HG03460 (cell line): ENCODE measurements around the gene SLCO4A1.

Experiments used
- ATAC-seq: cut with Tn5 transposase; IDR thresholded peaks from one replicate; pipeline ENCODE4 v1.9.1; 2021; ENCODE audit not compliant: unreplicated experiment

SLCO4A1 gene

GRCh38 chr20:62710221-62710885, 68.0 kb downstream of the SLCO4A1 start:
- no peak for ATAC-seq

- no peak for ATAC-seq
Observed at GRCh38 chr20:62710886-62711702, 68.8 kb downstream of the SLCO4A1 start.

- no peak for ATAC-seq
Observed at GRCh38 chr20:62711703-62712101, 69.4 kb downstream of the SLCO4A1 start.

- ATAC-seq, result no peak
Observed at GRCh38 chr20:62712606-62713005, 70.3 kb downstream of the SLCO4A1 start.

GRCh38 chr20:62714006-62714405, 71.7 kb downstream of the SLCO4A1 start:
- no peak for ATAC-seq

GRCh38 chr20:62714799-62715198, 72.5 kb downstream of the SLCO4A1 start:
- no peak for ATAC-seq

GRCh38 chr20:62715201-62715600, 72.9 kb downstream of the SLCO4A1 start:
- ATAC-seq, result no peak

GRCh38 chr20:62716198-62716940, 74.1 kb downstream of the SLCO4A1 start:
- ATAC-seq, result no peak

- no peak for ATAC-seq
Observed at GRCh38 chr20:62716941-62717310, 74.6 kb downstream of the SLCO4A1 start.

- ATAC-seq, result no peak
Observed at GRCh38 chr20:62717933-62718332, 75.6 kb downstream of the SLCO4A1 start.

GRCh38 chr20:62718546-62718945, 76.2 kb downstream of the SLCO4A1 start:
- ATAC-seq, result no peak

- no peak for ATAC-seq
Observed at GRCh38 chr20:62719250-62719935, 77.1 kb downstream of the SLCO4A1 start.
